NOMO-1 (cell line): ENCODE results near the gene MACROD2.
"Not testable (repeated sequence)": the region's sequence is repeated elsewhere in the genome, so short reads cannot be mapped to it uniquely, and the experiment has no call there.

Experiments used
- DNase-seq, 2 experiments: peaks; one replicate each; lab custom pipeline; 2025; ENCODE audit not compliant: unreplicated experiment in 2 of 2; lab: John Stamatoyannopoulos, UW

The MACROD2 gene

GRCh38 chr20:15336536-15336935 lies 1341.2 kb downstream of the MACROD2 start:
- no peak for DNase-seq

- no peak for DNase-seq
These were observed 1343.9 kb downstream of the MACROD2 start for GRCh38 chr20:15339264-15339663.

GRCh38 chr20:15342991-15343523 lies 1347.7 kb downstream of the MACROD2 start:
- DNase-seq = no peak

- no peak for DNase-seq
These were observed 1350.0 kb downstream of the MACROD2 start for GRCh38 chr20:15345287-15345686.

- no peak for DNase-seq
These were observed 1351.5 kb downstream of the MACROD2 start for GRCh38 chr20:15346657-15347280.

- no peak for DNase-seq
These were observed 1363.7 kb downstream of the MACROD2 start for GRCh38 chr20:15359056-15359455.

- no peak for DNase-seq
These were observed 1367.5 kb downstream of the MACROD2 start for GRCh38 chr20:15362849-15363248.

GRCh38 chr20:15364781-15365180 lies 1369.5 kb downstream of the MACROD2 start:
- DNase-seq = no peak

GRCh38 chr20:15370370-15370769 lies 1375.1 kb downstream of the MACROD2 start:
- DNase-seq = no peak

GRCh38 chr20:15374682-15375081 lies 1379.4 kb downstream of the MACROD2 start:
- no peak for DNase-seq

- no peak for DNase-seq
These were observed 1380.5 kb downstream of the MACROD2 start for GRCh38 chr20:15375836-15376235.

- DNase-seq = not testable (repeated sequence)
These were observed 1382.3 kb downstream of the MACROD2 start for GRCh38 chr20:15377603-15378002.

GRCh38 chr20:15378151-15378550 lies 1382.8 kb downstream of the MACROD2 start:
- DNase-seq = no peak

GRCh38 chr20:15379681-15380296 lies 1384.5 kb downstream of the MACROD2 start:
- DNase-seq = no peak

- DNase-seq = no peak
These were observed 1385.5 kb downstream of the MACROD2 start for GRCh38 chr20:15380770-15381169.

GRCh38 chr20:15387228-15387627 lies 1391.9 kb downstream of the MACROD2 start:
- no peak for DNase-seq

- DNase-seq = no peak
These were observed 1400.1 kb downstream of the MACROD2 start for GRCh38 chr20:15395457-15395856.

- DNase-seq = no peak
These were observed 1400.7 kb downstream of the MACROD2 start for GRCh38 chr20:15396026-15396425.

GRCh38 chr20:15396900-15397299 lies 1401.6 kb downstream of the MACROD2 start:
- no peak for DNase-seq

GRCh38 chr20:15399781-15400180 lies 1404.5 kb downstream of the MACROD2 start:
- no peak for DNase-seq

GRCh38 chr20:15406072-15406471 lies 1410.8 kb downstream of the MACROD2 start:
- no peak for DNase-seq

GRCh38 chr20:15411781-15412180 lies 1416.5 kb downstream of the MACROD2 start:
- no peak for DNase-seq
